ENCODE measurements around the gene PPP4R2.
A peak's percentile ranks its signal among the peaks of the same experiment; 100 is the strongest.

PPP4R2 gene

GRCh38 chr3:73070675-73071575, 74.3 kb downstream of the PPP4R2 start:
- DNase-seq, result no peak

- DNase-seq, result no peak
These were observed 75.3 kb downstream of the PPP4R2 start for GRCh38 chr3:73071952-73072351.

DNA sequence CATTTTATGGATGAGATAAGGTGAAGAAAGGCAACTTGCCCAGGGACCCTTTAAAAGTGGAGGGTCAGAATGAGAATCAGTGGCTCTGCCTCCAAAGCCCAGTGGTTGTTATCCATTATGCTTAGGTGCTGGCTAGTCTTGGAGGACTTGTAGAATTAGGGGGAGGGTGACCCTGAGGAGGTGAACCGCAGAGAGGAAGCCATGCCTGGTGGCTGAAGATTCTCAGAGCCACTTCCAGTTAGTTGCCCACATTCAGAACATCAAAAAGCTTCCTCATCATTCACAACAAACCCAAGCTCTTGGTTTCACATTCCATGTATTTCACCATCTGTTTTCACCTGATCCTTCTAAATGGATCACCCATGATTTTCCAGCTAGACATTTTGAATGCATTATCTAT, 76.0 kb downstream of the PPP4R2 start:
- DNase-seq, result no peak

- no peak for DNase-seq
These were observed 76.6 kb downstream of the PPP4R2 start for GRCh38 chr3:73073091-73073707.

DNA sequence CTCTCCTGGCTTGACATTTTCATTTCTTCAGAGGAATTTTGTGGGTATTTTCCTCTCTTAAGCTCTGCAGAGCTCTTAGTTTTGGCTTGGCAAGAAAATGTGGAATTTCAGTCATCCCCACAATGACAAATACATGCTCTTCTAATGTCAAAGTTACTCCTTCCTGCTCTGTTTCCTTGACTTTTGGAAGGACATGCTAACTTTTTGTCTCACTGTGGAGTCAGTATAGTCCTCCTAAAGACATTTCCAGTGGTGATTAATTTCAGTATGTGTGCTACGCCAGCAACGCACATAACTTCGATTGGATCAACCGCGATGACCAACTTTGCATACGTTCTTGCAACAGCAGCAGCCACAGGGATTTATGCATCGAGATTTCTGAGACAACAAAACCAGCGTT, 78.2 kb downstream of the PPP4R2 start:
- DNase-seq, result no peak

DNA sequence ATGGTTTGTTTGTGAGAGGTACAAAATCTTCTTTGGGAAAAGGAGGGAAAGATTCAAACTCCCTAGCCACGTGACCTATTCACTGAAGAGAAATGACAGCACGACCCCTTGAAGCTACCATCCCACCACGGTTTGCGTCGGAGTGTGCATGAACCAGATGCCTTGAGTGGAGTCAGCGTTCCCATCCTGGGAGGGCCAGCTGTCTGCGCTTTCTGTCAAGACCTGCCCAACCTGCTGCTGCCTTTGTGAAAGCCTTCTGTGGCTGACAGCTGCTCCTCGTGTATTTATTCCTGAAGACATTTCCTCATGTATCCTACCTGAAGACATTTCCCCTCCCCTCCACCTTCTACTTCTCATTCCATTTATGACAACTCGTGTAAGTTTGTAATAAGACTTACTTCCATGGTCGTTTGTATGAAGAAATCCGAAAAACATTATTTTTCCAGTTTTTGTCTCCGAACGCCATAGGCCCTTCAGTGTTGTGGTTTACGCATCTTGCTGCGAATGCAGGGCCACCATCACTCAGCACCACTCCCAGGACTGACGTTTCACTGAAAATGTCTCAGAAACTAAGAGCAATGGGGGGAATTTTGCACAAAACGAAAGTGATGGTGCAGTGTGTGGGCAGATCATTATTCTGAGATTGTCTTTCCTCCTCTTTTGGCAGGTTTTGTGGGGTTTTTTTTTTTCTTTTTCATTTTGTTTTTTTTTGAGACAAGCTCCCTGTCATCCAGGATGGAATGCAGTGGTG, 83.8 kb downstream of the PPP4R2 start:
- no peak for DNase-seq

GRCh38 chr3:73081140-73081539, 84.5 kb downstream of the PPP4R2 start:
- DNase-seq, result no peak

DNA sequence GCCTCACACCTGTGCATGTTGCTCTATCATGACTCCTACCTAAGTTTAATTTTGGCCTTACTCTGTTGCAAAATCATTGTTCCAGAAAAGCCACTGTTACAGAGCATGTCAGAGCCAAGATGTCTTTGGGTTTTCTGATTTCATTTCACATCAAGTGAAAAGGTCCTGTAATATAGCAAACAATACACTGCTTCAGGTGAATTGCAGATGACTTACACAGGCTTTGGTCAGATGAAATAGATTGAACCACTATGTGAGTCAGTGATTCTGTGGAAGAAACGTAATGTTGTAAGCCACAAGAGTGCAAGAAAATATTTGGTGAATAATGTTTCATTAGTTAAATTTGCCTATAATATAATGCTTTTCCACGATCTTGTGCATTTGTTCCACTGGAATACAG, 87.6 kb downstream of the PPP4R2 start:
- DNase-seq, result no peak

GRCh38 chr3:73086071-73086494, 89.5 kb downstream of the PPP4R2 start:
- peak; percentile 6 to 51 (median 31) for DNase-seq

- DNase-seq, result no peak
These were observed 97.5 kb downstream of the PPP4R2 start for GRCh38 chr3:73094129-73094528.

- DNase-seq, result no peak
These were observed 98.3 kb downstream of the PPP4R2 start for GRCh38 chr3:73094951-73095350.

DNA sequence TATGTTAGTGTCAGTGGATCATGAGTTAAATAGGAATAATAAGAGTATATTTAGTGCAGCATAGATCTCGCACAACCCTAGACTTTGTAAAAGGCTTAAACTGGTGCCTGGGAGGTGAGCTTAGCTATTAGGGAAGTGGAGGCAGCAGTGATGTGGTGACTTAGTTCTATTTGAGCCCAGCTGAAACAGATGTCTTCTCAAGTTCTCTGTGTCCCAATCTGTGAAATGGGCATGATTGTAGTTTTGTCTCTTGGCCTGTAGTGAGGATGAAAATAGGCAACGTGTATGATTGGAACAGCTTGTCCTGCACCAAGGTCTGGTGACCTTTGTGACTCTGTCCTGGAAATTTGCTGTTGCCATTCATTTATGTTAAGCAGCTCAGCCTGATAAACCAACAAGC, 99.6 kb downstream of the PPP4R2 start:
- DNase-seq, result no peak

DNA sequence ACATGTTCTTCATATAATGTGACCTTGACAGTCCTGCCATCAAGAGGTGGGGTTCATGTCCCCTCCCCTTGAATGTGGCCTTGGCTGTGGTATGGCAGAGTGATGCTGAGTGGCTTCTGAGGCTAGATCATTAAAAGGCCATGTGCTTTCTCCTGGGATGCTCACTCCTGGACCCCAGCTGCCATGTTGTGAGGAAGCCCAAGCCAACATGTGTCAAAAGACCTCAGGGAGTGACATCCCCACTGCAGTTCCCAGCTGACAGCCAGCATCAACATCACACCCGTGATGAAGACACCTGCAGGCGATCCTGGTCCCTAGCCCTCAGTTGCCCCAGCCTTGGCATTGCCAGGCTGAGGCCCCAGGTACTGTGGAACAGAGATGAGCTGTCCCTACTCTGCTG, 101.4 kb downstream of the PPP4R2 start:
- no peak for DNase-seq

- peak in 1 of 3 experiments; percentile 7 for DNase-seq
These were observed 102.3 kb downstream of the PPP4R2 start for GRCh38 chr3:73098873-73099272.

DNA sequence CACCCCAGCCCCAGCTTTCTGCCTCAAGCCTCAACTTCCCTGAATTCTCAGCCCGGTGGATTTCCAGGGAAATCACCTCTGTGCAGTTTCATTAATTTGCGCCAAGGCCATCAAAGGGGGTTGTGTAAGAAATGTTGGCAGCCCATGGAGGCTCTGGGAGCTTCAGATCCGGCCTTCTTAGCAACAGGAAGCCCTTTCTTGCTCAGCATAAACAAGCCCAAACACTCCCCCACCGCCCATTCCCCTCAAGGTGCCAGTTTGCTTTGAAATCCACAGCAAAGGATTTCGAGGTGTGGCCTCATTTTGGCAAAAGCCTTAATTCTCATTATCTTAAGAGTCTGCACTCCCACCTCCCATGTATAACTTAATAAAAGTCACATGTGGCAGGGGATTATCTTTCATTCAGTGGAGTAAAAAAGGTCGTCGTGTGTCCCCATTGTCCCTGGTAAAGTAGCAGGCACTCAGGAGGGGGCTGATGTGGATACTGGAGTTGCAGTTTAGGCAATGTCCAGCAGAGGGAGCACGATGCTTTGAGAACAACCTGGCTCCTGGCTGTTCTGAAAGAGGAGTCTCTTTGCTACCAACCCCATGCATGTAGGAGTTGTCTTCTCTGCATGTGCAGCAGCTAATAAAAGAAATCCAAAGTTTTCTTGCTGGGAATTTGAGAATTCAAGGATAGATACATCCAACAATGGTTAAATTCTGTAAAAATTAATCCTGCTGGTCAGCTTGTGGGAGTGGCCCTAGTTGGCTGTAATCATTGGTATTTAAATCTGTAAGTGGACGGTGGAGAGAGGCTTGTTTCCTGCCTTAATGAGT, 104.3 kb downstream of the PPP4R2 start:
- DNase-seq, result peak; percentile 65 to 89 (median 82)

GRCh38 chr3:73101881-73102280, 105.3 kb downstream of the PPP4R2 start:
- no peak for DNase-seq

- no peak for DNase-seq
These were observed 110.6 kb downstream of the PPP4R2 start for GRCh38 chr3:73107215-73107614.

DNA sequence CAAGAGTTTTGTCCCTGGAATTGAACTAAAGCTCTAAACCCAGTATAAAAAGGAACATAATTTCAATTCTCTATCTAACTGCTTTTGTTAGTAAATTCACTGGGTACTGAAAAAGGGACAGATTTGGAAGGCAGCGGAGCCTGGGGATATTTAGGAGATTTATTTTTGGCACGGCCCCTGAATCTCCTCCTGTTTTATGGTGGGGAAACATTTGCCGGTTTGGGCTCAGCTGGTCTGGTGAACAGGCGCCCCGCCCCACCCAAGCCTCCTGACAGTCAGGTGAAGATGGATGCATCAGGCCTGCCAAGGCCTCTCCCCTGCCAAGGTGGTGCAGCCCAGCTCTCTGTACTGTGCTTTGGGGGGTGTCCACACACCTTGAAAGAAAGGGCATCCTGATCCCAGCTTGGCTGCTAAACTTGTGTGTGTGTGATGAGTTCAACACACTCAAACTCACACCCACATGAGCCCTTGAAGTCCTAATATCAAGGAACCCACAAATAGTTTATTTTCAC, 111.1 kb downstream of the PPP4R2 start:
- DNase-seq, result no peak

DNA sequence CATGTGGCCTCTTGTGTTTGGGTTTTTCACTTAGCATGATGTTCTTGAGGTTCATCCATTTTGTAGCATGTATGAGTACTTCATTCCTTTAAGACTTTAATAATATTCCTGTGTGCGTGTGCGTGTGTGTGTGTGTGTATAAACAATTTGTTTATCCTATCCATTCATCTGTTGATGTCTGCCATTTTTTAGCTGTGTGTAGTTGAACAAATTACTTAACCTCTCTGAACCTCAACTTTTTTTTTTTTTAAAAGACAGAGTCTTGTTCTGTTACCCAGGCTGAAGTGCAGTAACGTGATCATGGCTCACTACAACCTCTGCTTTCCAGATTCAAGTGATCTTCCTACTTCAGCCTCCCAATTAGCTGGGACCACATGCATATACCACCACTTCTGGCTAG, 112.1 kb downstream of the PPP4R2 start:
- no peak for DNase-seq

GRCh38 chr3:73110530-73110929, 113.9 kb downstream of the PPP4R2 start:
- DNase-seq, result no peak

DNA sequence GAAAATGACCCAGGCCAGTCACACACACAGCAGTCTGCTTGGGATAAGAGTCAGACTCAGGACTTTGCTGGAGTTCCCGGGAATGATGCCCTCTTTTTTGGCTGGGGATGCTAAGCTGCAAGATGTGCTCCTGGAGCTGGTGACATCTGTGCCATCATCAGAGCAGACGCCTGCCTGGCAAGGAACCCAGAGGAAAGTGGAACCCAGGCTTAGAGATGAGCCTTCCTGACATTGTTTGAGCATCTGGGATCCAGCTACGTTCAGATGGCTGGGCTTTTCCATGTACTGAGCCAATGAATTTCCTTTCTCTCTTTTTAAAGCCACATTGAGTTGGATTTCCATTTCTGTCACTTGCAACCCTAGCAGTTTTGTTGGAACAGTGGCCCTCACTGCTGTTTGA, 118.1 kb downstream of the PPP4R2 start:
- no peak for DNase-seq

- DNase-seq, result no peak
These were observed 119.2 kb downstream of the PPP4R2 start for GRCh38 chr3:73115806-73116205.

All from NCI-H1417 (cell line).